ENCODE measurements around the gene AUTS2. TPM values are rescaled to one million over a fixed set of nuclear protein-coding genes. Genes with fewer than 3 reads are reported as not detected.

Gene AUTS2
- total RNA-seq, 3 donors from 2014 or later, result 31.5 to 94.3 (median 81.3) TPM

- Histone ChIP-seq H3K36me3 (no peaks in the 10 kb centered on the region), H3K4me3 (no peak overlapping the region), H3K4me1 (no peaks in the 10 kb centered on the region), H3K27ac (no peak overlapping the region), H3K9me3 (no peaks in the 10 kb centered on the region), H3K27me3 (no peaks in the 10 kb centered on the region)
- intact Hi-C loops (cut with DNase I; ENCODE audit: low total_unique reads), result no loop called here
- DNase-seq (ENCODE audit: low spot score in 2 of 2), result no peak
- TF ChIP-seq POLR2A (IDR thresholded peaks at IDR 0.05), result no peak
- TF ChIP-seq, protein P1, sequence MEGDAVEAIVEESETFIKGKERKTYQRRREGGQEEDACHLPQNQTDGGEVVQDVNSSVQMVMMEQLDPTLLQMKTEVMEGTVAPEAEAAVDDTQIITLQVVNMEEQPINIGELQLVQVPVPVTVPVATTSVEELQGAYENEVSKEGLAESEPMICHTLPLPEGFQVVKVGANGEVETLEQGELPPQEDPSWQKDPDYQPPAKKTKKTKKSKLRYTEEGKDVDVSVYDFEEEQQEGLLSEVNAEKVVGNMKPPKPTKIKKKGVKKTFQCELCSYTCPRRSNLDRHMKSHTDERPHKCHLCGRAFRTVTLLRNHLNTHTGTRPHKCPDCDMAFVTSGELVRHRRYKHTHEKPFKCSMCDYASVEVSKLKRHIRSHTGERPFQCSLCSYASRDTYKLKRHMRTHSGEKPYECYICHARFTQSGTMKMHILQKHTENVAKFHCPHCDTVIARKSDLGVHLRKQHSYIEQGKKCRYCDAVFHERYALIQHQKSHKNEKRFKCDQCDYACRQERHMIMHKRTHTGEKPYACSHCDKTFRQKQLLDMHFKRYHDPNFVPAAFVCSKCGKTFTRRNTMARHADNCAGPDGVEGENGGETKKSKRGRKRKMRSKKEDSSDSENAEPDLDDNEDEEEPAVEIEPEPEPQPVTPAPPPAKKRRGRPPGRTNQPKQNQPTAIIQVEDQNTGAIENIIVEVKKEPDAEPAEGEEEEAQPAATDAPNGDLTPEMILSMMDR (IDR thresholded peaks at IDR 0.05), result no peak
- TF ChIP-seq POLR2AphosphoS5 (IDR thresholded peaks at IDR 0.05), result no peak
These were observed 104.8 kb downstream of the AUTS2 start for GRCh38 chr7:69703099-69703498.

DNA sequence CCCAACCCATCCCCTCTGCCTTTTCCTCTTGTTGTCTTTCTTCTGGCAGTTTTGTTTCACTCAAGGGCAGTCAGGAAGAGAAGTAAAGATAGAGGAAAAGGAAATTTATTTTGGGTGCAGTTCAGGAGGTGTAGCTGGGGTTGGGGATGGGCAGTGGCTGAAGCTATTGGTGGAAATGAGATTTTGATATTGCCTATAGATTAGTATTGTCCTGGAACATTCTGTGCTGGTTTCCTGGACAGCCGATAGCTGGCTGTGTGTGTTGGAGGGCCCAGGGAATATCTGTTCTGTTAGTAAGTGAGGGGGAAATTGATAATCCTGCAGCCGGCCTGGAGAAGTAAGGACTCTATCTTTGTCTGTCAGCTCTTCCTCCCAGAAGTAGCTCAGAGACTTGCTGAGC, 107.8 kb downstream of the AUTS2 start:
- TF ChIP-seq POLR2A (IDR thresholded peaks at IDR 0.05), result no peak
- TF ChIP-seq POLR2AphosphoS5 (IDR thresholded peaks at IDR 0.05), result no peak
- TF ChIP-seq, protein P1 (IDR thresholded peaks at IDR 0.05), result no peak
- H3K9me3 ChIP-seq, result no peaks in the 10 kb centered on the region
- H3K27me3 ChIP-seq, result no peaks in the 10 kb centered on the region
- H3K27ac ChIP-seq, result no peak overlapping the region
- no peak overlapping the region for H3K4me3 ChIP-seq
- H3K36me3 ChIP-seq, result no peaks in the 10 kb centered on the region
- H3K4me1 ChIP-seq, result no peaks in the 10 kb centered on the region
- intact Hi-C loops (cut with DNase I; ENCODE audit: low total_unique reads), result no loop called here
- DNase-seq (ENCODE audit: low spot score in 2 of 2), result no peak

DNA sequence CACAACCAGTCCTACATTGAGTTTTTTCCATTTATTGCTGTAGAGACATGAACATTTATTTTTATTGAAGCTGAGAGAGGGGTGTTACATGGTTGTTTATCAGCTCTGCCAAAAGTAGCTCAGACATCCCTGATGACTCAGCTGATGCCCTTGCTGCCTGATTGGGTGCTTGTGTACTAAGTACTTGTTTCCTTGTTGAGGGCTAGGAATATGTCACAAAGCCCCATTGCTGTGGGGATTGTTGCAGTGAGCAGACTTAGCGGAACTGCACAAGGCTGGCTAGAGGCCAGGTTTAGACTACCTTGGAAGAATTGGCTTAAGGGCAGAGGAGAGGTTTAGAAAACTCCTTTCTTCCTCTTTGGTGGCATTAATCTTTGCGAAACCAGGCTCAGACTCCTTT, 110.6 kb downstream of the AUTS2 start:
- H3K4me1 ChIP-seq, result no peaks in the 10 kb centered on the region
- no peaks in the 10 kb centered on the region for H3K27me3 ChIP-seq
- H3K27ac ChIP-seq, result no peak overlapping the region
- H3K36me3 ChIP-seq, result no peaks in the 10 kb centered on the region
- H3K4me3 ChIP-seq, result no peak overlapping the region
- no peaks in the 10 kb centered on the region for H3K9me3 ChIP-seq
- no peak for DNase-seq (ENCODE audit: low spot score in 2 of 2)
- TF ChIP-seq POLR2AphosphoS5 (IDR thresholded peaks at IDR 0.05), result no peak
- intact Hi-C loops (cut with DNase I; ENCODE audit: low total_unique reads), result no loop called here

DNA sequence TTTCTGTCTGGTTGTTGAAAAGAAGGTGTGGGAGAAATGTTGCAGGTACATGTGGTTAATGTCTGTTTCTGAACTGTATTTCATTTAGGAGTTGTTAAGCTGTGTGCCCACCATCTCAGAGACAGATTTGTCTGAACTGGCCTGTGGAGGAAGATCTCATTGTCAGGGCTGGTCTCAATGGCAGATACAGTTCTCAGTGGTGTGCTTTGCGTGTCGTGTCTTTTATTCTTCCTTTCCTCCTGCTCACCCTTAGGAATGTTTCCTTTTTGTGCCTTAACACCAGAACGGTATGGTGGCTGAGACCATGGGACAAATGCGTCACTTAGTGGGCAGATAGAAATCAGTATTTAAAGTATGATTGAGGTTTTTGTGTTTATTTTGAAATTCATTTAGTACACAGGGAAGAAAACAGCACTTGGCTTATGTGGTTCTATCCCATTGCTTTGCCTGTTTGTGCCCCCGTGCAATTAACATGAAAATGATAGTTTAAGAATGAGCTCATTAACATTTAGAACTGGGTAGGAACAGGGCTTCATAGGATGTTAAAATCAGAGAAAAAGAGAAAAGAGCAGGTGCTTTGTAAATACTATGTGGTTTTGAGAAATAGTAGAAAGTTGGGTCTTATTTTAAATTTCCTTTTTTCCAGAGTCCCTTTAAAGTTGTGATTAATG, 112.6 kb downstream of the AUTS2 start:
- Histone ChIP-seq H3K4me1 (no peaks in the 10 kb centered on the region), H3K36me3 (no peaks in the 10 kb centered on the region), H3K27ac (no peak overlapping the region), H3K4me3 (no peak overlapping the region), H3K9me3 (no peaks in the 10 kb centered on the region), H3K27me3 (no peaks in the 10 kb centered on the region)
- no peak for DNase-seq (ENCODE audit: low spot score in 2 of 2)
- intact Hi-C loops (cut with DNase I; ENCODE audit: low total_unique reads), result no loop called here
- TF ChIP-seq POLR2AphosphoS5 (IDR thresholded peaks at IDR 0.05) (no peak), POLR2A (IDR thresholded peaks at IDR 0.05) (no peak)
- TF ChIP-seq, protein P1 (IDR thresholded peaks at IDR 0.05), result no peak

DNA sequence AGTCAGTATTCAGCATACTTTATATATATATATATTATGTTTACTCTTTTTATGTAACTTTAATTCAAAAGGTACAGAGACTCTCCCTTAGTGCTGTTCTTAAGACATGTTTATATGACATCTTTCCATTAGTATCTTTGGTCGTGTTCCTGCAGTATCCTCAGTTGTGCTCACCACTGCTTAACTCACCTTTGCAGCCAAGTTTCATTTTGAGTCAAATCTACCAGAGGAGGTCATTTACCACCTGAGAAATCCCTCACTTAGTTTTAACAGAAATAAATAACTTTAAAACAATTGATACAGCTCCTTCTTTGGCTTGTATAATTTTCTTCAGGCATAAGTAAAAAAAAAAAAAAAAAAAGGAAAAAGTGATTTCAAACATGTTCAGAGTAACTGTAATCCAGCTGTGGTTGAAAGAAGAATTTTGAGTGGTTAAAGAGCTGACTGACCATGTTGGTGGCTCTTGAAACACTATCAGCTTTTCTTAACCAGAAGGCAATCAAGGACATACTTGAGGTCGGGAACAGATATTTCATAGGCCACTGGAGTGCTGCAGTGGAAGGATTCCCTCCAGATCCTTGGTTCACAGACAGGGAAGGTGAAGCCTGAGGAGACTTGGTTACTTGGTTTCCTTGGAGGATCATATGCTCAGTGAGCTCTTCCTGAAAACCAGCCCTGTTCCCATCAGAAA, 116.8 kb downstream of the AUTS2 start:
- no peaks in the 10 kb centered on the region for H3K4me1 ChIP-seq
- TF ChIP-seq, protein P1 (IDR thresholded peaks at IDR 0.05), result no peak
- TF ChIP-seq POLR2A (IDR thresholded peaks at IDR 0.05) (no peak), POLR2AphosphoS5 (IDR thresholded peaks at IDR 0.05) (no peak)
- H3K27me3 ChIP-seq, result no peaks in the 10 kb centered on the region
- H3K4me3 ChIP-seq, result no peak overlapping the region
- H3K36me3 ChIP-seq, result no peaks in the 10 kb centered on the region
- intact Hi-C loops (cut with DNase I; ENCODE audit: low total_unique reads), result no loop called here
- no peak overlapping the region for H3K27ac ChIP-seq
- H3K9me3 ChIP-seq, result no peaks in the 10 kb centered on the region
- DNase-seq (ENCODE audit: low spot score in 2 of 2), result no peak

Data from breast epithelium (tissue), 4 donors.